Panc1 (cell line): Measurements from ENCODE around the gene RNF208.

Experiments used
- CTCF ChIP-seq: fragments of 450-650 bp; IDR thresholded peaks from 2 replicates; pipeline ENCODE4 v1.5.1; 2017; ENCODE audit warnings: mild to moderate bottlenecking
- POLR2AphosphoS5 ChIP-seq: IDR thresholded peaks from 2 replicates; pipeline ENCODE4 v1.6.1; 2012; ENCODE audit warnings: mild to moderate bottlenecking, low read depth, low read length, moderate library complexity

- no peak for TF ChIP-seq CTCF
- TF ChIP-seq POLR2AphosphoS5, result no peak
Observed at GRCh38 chr9:137192448-137192780, 29.6 kb downstream of the RNF208 start.
